Fibroblast of lung (primary cell): ENCODE measurements around the gene NMUR1. TPM values are rescaled to one million over a fixed set of nuclear protein-coding genes. Genes with fewer than 3 reads are reported as not detected.

ENCODE experiments used
- DNase-seq, 2 donors: peaks; one replicate each; pipeline versions ENCODE4 v3.0.0 to v3.0.0-alpha.2; 2010; ENCODE audit warnings: low read depth in 2 of 2
- H2AFZ ChIP-seq: 2 replicates; pipeline ENCODE4 v1.5.1; 2012; ENCODE audit warnings: low read length, control low read depth, inconsistent platforms
- H3K27ac ChIP-seq: 2 replicates; pipeline ENCODE4 v1.5.1; 2011; ENCODE audit warnings: low read length, control low read depth; ENCODE audit not compliant: insufficient read depth
- H3K27me3 ChIP-seq: 2 replicates; pipeline ENCODE4 v1.5.1; 2011; ENCODE audit warnings: mild to moderate bottlenecking, low read length; ENCODE audit not compliant: control insufficient read depth, insufficient read depth
- H3K36me3 ChIP-seq: 2 replicates; pipeline ENCODE4 v1.5.1; 2011; ENCODE audit warnings: low read length; ENCODE audit not compliant: control insufficient read depth, insufficient read depth
- H3K4me1 ChIP-seq: 2 replicates; pipeline ENCODE4 v1.5.1; 2011; ENCODE audit warnings: low read length; ENCODE audit not compliant: control insufficient read depth, insufficient read depth; ENCODE audit errors: extremely low read depth
- H3K4me2 ChIP-seq: 2 replicates; pipeline ENCODE4 v1.5.1; 2011; ENCODE audit warnings: low read length, control low read depth; ENCODE audit not compliant: insufficient read depth; ENCODE audit errors: extremely low read depth
- H3K4me3 ChIP-seq, 4 experiments: fragments of 200-600 bp in 1 of 4; sonication (generic) in 1 of 4; replicated peaks in 1 of 4; 2 replicates each; pipeline ENCODE4 v1.5.1; 2011 to 2016; ENCODE audit warnings: low read length in 4 of 4, low read depth in 3 of 4, mild to moderate bottlenecking in 3 of 4, control low read depth in 2 of 4, inconsistent platforms in 1 of 4, mixed read lengths in 1 of 4; ENCODE audit not compliant: insufficient read depth in 1 of 4; ENCODE audit errors: control extremely low read depth in 1 of 4
- H3K79me2 ChIP-seq: 2 replicates; pipeline ENCODE4 v1.5.1; 2012; ENCODE audit warnings: mild to moderate bottlenecking, low read length, inconsistent platforms; ENCODE audit not compliant: control insufficient read depth, insufficient read depth
- H3K9ac ChIP-seq: 2 replicates; pipeline ENCODE4 v1.5.1; 2011; ENCODE audit warnings: mild to moderate bottlenecking, low read length, control low read depth; ENCODE audit not compliant: insufficient read depth
- H3K9me3 ChIP-seq: 2 replicates; pipeline ENCODE4 v1.5.1; 2012; ENCODE audit warnings: low read depth, low read length; ENCODE audit not compliant: control insufficient read depth, insufficient read depth
- H4K20me1 ChIP-seq: 2 replicates; pipeline ENCODE4 v1.5.1; 2011; ENCODE audit warnings: low read length; ENCODE audit not compliant: control insufficient read depth, insufficient read depth; ENCODE audit errors: extremely low read depth
- EZH2 ChIP-seq: IDR thresholded peaks from 2 replicates; pipeline ENCODE4 v1.5.1; 2012; ENCODE audit warnings: low read length, control low read depth, mild to moderate bottlenecking; ENCODE audit errors: missing control alignments
- polyA plus RNA-seq, 2 donors: library from polyadenylated mRNA; depleted of rRNA in 1 of 2; stranded (reverse) in 1 of 2; unstranded in 1 of 2; fragments of >200 nt; gene quantifications; 2 replicates each; pipeline ENCODE4 v1.2.1, GENCODE V29; 2011 to 2012; ENCODE audit warnings: missing spikeins in 1 of 2
- total RNA-seq: library from RNA; depleted of rRNA; stranded (reverse); fragments of >200 nt; gene quantifications from 2 replicates; pipeline ENCODE4 v1.2.1, GENCODE V29; 2014
- TF ChIP-seq, protein P1 (sequence below), 2 donors: IDR thresholded peaks in 1 of 2; conservative IDR thresholded peaks in 1 of 2; 1 replicate in 1 of 2; 2 replicates in 1 of 2; pipeline ENCODE4 v1.5.1; 2011 to 2012; ENCODE audit warnings: low read length in 2 of 2, control low read depth in 1 of 2, inconsistent platforms in 1 of 2, low read depth in 1 of 2, mild to moderate bottlenecking in 1 of 2

The NMUR1 gene
- total and polyA plus RNA-seq, 2 donors (not counting 1 experiment from before 2014, with no cell fraction given), result 0.01 to 0.50 TPM

DNA sequence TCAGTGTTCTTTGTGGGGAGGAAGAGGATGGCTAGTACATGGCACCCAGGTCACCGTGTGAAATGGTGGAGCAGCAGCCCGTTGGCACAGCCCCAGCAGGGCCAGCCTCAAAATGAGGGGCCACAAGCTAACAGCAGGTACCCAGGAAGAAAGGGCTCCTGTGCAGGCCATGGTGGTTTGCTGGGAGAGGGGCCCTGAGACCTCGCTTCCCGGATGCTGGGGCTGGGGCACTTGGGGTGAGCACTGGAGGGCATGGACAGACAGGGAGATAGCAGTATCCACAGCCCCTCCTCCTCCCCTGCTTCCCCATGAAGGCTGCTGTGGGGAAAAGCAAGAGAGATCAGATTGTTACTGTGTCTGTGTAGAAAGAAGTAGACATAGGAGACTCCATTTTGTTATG lies 46.2 kb upstream of the NMUR1 start:
- no peaks in the 10 kb centered on the region for H3K4me1 ChIP-seq
- H4K20me1 ChIP-seq, result no peaks in the 10 kb centered on the region
- H3K4me2 ChIP-seq, result no peak overlapping the region
- H3K36me3 ChIP-seq, result no peaks in the 10 kb centered on the region
- no peak overlapping the region for H2AFZ ChIP-seq
- no peak for TF ChIP-seq EZH2
- TF ChIP-seq, protein P1, sequence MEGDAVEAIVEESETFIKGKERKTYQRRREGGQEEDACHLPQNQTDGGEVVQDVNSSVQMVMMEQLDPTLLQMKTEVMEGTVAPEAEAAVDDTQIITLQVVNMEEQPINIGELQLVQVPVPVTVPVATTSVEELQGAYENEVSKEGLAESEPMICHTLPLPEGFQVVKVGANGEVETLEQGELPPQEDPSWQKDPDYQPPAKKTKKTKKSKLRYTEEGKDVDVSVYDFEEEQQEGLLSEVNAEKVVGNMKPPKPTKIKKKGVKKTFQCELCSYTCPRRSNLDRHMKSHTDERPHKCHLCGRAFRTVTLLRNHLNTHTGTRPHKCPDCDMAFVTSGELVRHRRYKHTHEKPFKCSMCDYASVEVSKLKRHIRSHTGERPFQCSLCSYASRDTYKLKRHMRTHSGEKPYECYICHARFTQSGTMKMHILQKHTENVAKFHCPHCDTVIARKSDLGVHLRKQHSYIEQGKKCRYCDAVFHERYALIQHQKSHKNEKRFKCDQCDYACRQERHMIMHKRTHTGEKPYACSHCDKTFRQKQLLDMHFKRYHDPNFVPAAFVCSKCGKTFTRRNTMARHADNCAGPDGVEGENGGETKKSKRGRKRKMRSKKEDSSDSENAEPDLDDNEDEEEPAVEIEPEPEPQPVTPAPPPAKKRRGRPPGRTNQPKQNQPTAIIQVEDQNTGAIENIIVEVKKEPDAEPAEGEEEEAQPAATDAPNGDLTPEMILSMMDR (conservative IDR thresholded peaks at IDR 0.05 in 1 of 2, IDR thresholded peaks at IDR 0.05 in 1 of 2; ENCODE audit: low read depth in 1 of 2, low read length in 2 of 2), result no peak
- H3K9me3 ChIP-seq, result no peaks in the 10 kb centered on the region
- no peak overlapping the region for H3K4me3 ChIP-seq
- peaks cover 4% of the 10 kb centered on the region for H3K27me3 ChIP-seq
- no peaks in the 10 kb centered on the region for H3K79me2 ChIP-seq
- no peak overlapping the region for H3K27ac ChIP-seq
- no peak overlapping the region for H3K9ac ChIP-seq
- no peak for DNase-seq

DNA sequence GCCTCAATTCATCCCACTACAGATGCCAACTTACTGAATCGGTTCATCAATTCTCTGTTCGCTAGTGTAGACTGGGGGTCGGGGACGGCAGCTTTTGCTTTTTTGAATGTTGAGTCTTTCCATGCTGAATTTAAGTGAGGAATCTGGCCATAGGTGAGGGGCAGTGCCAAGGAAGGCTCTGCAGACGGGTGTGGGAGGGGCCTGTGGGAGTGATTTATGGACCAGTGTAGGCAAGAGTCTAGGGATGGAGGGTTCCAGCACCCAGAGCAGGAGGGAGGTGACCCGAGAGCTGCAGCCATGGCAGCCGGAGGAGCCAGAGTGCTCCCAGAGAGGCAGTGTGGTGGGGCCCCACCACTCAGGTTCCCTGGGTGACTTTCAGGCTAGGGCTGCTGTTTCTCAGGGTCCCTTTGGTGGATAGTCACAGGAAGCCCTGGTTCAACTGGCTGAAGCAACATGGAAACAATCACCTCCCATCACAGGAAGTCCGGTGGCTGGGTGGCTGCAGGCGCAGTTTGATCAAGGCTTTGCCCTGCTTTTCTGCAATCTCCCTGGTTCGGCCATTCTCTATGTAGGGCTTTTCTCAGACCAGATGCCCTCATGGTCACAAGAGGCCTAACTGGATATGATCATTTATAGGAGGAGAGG lies 45.5 kb upstream of the NMUR1 start:
- Histone ChIP-seq H3K4me1 (no peaks in the 10 kb centered on the region), H3K4me3 (no peak overlapping the region), H3K27ac (no peak overlapping the region), H4K20me1 (no peaks in the 10 kb centered on the region), H3K9me3 (no peaks in the 10 kb centered on the region), H2AFZ (no peak overlapping the region), H3K36me3 (no peaks in the 10 kb centered on the region), H3K27me3 (peaks cover 4% of the 10 kb centered on the region), H3K79me2 (no peaks in the 10 kb centered on the region), H3K4me2 (no peak overlapping the region), H3K9ac (no peak overlapping the region)
- no peak for TF ChIP-seq EZH2
- TF ChIP-seq, protein P1 (conservative IDR thresholded peaks at IDR 0.05 in 1 of 2, IDR thresholded peaks at IDR 0.05 in 1 of 2; ENCODE audit: low read depth in 1 of 2, low read length in 2 of 2), result no peak
- DNase-seq, result no peak

DNA sequence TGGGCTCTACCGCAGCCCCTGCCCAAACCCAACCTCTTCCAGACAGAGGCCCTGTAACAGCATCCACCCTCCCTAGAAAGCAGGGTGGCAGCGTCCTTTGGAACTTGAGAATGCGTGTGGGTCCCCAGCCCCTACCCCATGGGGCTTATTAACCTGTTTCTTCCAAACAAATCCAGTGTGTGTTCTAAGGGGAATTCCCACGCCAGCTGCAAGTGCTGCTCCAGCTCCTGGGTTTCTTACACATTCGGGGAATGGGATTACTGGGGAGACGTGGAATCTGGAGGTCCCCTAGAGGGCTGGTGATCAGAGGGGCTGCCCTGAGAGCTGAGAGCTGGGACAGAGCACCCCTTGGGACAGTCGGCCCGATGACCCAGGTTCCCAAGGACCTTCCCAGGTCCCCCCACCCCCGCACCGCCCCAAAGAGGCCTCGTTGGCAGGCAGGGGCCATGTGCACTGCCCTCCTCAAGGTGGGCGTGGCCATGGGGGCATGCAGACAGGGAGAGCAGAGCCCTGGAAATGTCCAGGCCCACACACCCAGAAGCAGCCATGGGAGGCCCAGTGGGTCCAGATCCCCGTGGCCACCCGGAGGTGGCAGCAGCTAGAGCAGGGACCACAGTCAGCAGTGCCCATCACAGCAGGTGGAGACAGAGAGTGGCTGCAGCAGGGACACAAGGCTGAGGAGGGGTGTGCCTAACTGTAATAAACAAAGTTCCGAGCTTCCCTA lies 43.6 kb upstream of the NMUR1 start:
- H3K4me1 ChIP-seq, result no peaks in the 10 kb centered on the region
- no peak overlapping the region for H2AFZ ChIP-seq
- TF ChIP-seq, protein P1 (conservative IDR thresholded peaks at IDR 0.05 in 1 of 2, IDR thresholded peaks at IDR 0.05 in 1 of 2; ENCODE audit: low read depth in 1 of 2, low read length in 2 of 2), result no peak
- TF ChIP-seq EZH2, result no peak
- no peak overlapping the region for H3K27ac ChIP-seq
- DNase-seq, result no peak
- H3K9ac ChIP-seq, result no peak overlapping the region
- no peaks in the 10 kb centered on the region for H4K20me1 ChIP-seq
- H3K79me2 ChIP-seq, result no peaks in the 10 kb centered on the region
- H3K4me3 ChIP-seq, result no peak overlapping the region
- no peak overlapping the region for H3K4me2 ChIP-seq
- H3K36me3 ChIP-seq, result no peaks in the 10 kb centered on the region
- H3K9me3 ChIP-seq, result no peaks in the 10 kb centered on the region
- peaks cover 4% of the 10 kb centered on the region for H3K27me3 ChIP-seq
